ENCODE data around the gene CTRB1. TPM values are rescaled to one million over a fixed set of nuclear protein-coding genes. Genes with fewer than 3 reads are reported as not detected.

Gene CTRB1
- 1 to 10 TPM in 1 of 2 donors, under 1 TPM in 1; 0.34 to 2.0 TPM for polyA plus RNA-seq

DNA sequence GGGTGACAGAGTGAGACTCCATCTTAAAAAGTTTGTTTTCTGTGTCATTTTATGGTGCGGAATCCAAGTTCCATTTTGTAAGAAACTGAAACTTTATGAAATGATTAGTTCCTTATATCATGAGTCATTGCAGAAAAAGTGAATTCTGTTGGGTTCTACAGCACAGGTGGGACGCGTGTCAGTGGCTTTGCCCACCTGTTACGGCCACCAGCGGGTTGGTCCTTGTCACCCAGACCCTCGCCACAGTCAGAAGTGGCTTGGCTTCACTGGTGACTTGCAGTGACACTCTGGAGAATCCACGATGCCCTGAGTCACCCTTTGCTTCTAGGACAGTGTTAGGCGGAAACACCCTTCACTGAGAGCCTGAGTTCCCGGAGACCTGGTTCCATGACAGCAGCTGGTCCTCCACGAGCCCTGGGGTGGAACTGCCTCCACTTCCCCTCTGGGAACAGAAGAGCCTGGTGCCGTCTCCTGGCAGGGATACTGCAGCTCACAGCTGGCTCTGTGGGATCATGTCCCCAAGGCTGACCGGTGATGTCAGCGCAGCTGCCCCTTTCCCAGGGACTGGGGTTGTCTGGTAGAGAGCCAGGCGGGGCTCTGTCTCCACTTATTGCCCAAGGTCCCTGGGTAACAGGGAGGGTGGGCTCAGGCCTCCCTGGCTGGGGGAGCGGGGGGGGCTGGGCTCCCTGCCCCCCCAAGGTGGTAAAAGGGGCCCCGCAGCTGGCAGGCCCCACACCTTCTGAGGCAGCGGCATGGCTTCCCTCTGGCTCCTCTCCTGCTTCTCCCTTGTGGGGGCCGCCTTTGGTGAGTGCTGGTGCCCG lies at the start of gene CTRB1:
TSS of gene CTRB1 (plus strand) at position 733 of the 821 bp plus-strand sequence. CDS start at position 753, 20 bp downstream.
- Histone ChIP-seq H3K27me3 (ENCODE audit: control insufficient read depth in 1 of 2, insufficient read depth in 2 of 2, low read length in 2 of 2) (no peaks in the 10 kb centered on the region), H3K4me3 (ENCODE audit: low read depth in 1 of 2, low read length in 2 of 2) (no peak within 1 kb of the TSS), H3K9me3 (ENCODE audit: control insufficient read depth in 2 of 2, insufficient read depth in 1 of 2, low read depth in 1 of 2, low read length in 1 of 2) (no peaks in the 10 kb centered on the region), H3K27ac (ENCODE audit: low read depth in 2 of 2, low read length in 1 of 2) (no peak within 1 kb of the TSS), H3K36me3 (ENCODE audit: control insufficient read depth in 2 of 2, insufficient read depth in 2 of 2, low read length in 1 of 2) (no peaks in the 10 kb centered on the region), H3K4me1 (ENCODE audit: control insufficient read depth in 2 of 2, insufficient read depth in 2 of 2, low read length in 1 of 2) (no peaks in the 10 kb centered on the region)
- 73 to 79% methylated on average over 18 to 19 of the region's 19 CpGs for WGBS, 2 donors

- H3K4me3 ChIP-seq (ENCODE audit: low read depth in 1 of 2, low read length in 2 of 2), result no peak overlapping the region
- H3K9me3 ChIP-seq (ENCODE audit: control insufficient read depth in 2 of 2, insufficient read depth in 1 of 2, low read depth in 1 of 2, low read length in 1 of 2), result peaks cover 9 to 24% of the 10 kb centered on the region in 2 donors
- no peaks in the 10 kb centered on the region for H3K27me3 ChIP-seq (ENCODE audit: control insufficient read depth in 1 of 2, insufficient read depth in 2 of 2, low read length in 2 of 2)
- no peak overlapping the region for H3K27ac ChIP-seq (ENCODE audit: low read depth in 2 of 2, low read length in 1 of 2)
- H3K36me3 ChIP-seq (ENCODE audit: control insufficient read depth in 2 of 2, insufficient read depth in 2 of 2, low read length in 1 of 2), result peaks cover 13 to 20% of the 10 kb centered on the region in 2 donors
- 94 to 98% methylated on average over 10 of the region's 10 CpGs for WGBS, 2 donors
- H3K4me1 ChIP-seq (ENCODE audit: control insufficient read depth in 2 of 2, insufficient read depth in 2 of 2, low read length in 1 of 2), result no peaks in the 10 kb centered on the region
Measured at GRCh38 chr16:75169899-75170405, 48.8 kb upstream of the CTRB1 start.

DNA sequence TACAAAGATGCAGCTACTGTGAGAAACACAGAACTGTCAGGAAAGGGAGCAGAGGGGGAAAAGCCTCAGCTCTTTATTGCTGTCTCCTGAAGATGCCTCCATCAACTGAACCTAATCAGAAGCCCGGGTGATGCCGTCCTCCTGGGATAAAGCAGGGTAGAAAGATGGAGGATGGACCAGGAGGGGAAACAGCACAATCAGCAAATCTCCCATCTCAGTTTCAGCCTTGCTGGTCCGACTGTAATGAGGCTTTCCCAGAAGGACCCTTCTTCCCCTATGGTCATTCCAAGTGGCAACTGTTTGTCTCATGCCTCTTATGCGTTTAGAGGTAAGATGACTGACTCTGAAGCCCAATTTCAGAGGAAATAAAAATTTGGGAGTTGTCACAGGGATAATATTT lies 46.2 kb upstream of the CTRB1 start:
- peaks cover 12 to 30% of the 10 kb centered on the region in 2 donors for H3K9me3 ChIP-seq (ENCODE audit: control insufficient read depth in 2 of 2, insufficient read depth in 1 of 2, low read depth in 1 of 2, low read length in 1 of 2)
- WGBS, 2 donors, result 97 to 98% methylated on average over 4 of the region's 4 CpGs

DNA sequence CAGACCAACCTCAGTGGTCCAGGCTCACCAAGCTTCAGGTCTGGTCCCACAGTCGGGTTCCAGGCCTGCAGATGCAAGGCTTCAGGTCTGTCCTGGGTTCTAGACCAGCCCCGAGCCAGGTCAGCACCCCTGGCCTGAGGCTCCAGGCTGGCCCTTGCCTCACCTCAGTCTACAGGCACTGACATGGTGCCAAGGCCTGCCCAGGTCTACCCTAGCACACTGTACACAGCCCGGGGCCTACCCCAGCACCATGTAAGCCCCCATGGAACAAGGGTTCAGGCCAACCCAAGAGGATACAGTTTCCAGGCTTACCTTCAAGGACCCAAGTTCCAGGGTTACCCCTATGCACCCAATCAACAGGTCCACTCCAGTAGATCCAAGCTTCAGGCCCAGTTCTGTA lies 43.7 kb upstream of the CTRB1 start:
- WGBS, 2 donors, result 97% methylated on average over 3 of the region's 3 CpGs

More for the DNA sequence above, 46.2 kb upstream of the CTRB1 start:
- no peak overlapping the region for H3K4me3 ChIP-seq (ENCODE audit: low read depth in 1 of 2, low read length in 2 of 2)
- H3K36me3 ChIP-seq (ENCODE audit: control insufficient read depth in 2 of 2, insufficient read depth in 2 of 2, low read length in 1 of 2), result peaks cover 11 to 18% of the 10 kb centered on the region in 2 donors
- H3K4me1 ChIP-seq (ENCODE audit: control insufficient read depth in 2 of 2, insufficient read depth in 2 of 2, low read length in 1 of 2), result no peaks in the 10 kb centered on the region
- H3K27ac ChIP-seq (ENCODE audit: low read depth in 2 of 2, low read length in 1 of 2), result no peak overlapping the region
- no peaks in the 10 kb centered on the region for H3K27me3 ChIP-seq (ENCODE audit: control insufficient read depth in 1 of 2, insufficient read depth in 2 of 2, low read length in 2 of 2)

DNA sequence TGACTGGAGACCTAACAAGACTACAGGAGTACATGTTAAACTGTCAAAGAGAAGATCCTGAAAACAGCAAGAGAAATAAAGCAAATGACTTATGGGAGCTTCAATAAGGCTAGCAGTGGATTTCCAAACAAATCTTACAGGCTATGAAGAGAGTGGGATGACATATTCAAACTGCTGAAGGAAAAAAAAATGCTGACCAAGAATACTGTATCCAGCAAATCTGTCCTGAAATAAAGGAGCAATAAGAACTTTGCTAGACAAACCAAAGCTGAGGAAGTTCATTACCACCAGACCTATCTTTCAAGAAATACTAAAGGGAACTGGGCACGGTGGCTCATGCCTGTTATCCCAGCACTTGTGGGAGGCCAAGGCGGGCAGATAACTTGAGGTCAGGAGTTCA lies 41.9 kb upstream of the CTRB1 start:
- H3K4me3 ChIP-seq (ENCODE audit: low read depth in 1 of 2, low read length in 2 of 2), result no peak overlapping the region
- H3K4me1 ChIP-seq (ENCODE audit: control insufficient read depth in 2 of 2, insufficient read depth in 2 of 2, low read length in 1 of 2), result no peaks in the 10 kb centered on the region
- no peak overlapping the region for H3K27ac ChIP-seq (ENCODE audit: low read depth in 2 of 2, low read length in 1 of 2)
- H3K27me3 ChIP-seq (ENCODE audit: control insufficient read depth in 1 of 2, insufficient read depth in 2 of 2, low read length in 2 of 2), result no peaks in the 10 kb centered on the region
- 93 to 98% methylated on average over 2 of the region's 2 CpGs for WGBS, 2 donors
- H3K36me3 ChIP-seq (ENCODE audit: control insufficient read depth in 2 of 2, insufficient read depth in 2 of 2, low read length in 1 of 2), result peaks cover 0 to 3% of the 10 kb centered on the region in 2 donors
- peaks cover 9 to 17% of the 10 kb centered on the region in 2 donors for H3K9me3 ChIP-seq (ENCODE audit: control insufficient read depth in 2 of 2, insufficient read depth in 1 of 2, low read depth in 1 of 2, low read length in 1 of 2)

More for the DNA sequence above, 43.7 kb upstream of the CTRB1 start:
- Histone ChIP-seq H3K4me1 (ENCODE audit: control insufficient read depth in 2 of 2, insufficient read depth in 2 of 2, low read length in 1 of 2) (no peaks in the 10 kb centered on the region), H3K27me3 (ENCODE audit: control insufficient read depth in 1 of 2, insufficient read depth in 2 of 2, low read length in 2 of 2) (no peaks in the 10 kb centered on the region), H3K4me3 (ENCODE audit: low read depth in 1 of 2, low read length in 2 of 2) (no peak overlapping the region), H3K9me3 (ENCODE audit: control insufficient read depth in 2 of 2, insufficient read depth in 1 of 2, low read depth in 1 of 2, low read length in 1 of 2) (peaks cover 10 to 18% of the 10 kb centered on the region in 2 donors), H3K27ac (ENCODE audit: low read depth in 2 of 2, low read length in 1 of 2) (no peak overlapping the region), H3K36me3 (ENCODE audit: control insufficient read depth in 2 of 2, insufficient read depth in 2 of 2, low read length in 1 of 2) (peaks cover 1 to 4% of the 10 kb centered on the region in 2 donors)

DNA sequence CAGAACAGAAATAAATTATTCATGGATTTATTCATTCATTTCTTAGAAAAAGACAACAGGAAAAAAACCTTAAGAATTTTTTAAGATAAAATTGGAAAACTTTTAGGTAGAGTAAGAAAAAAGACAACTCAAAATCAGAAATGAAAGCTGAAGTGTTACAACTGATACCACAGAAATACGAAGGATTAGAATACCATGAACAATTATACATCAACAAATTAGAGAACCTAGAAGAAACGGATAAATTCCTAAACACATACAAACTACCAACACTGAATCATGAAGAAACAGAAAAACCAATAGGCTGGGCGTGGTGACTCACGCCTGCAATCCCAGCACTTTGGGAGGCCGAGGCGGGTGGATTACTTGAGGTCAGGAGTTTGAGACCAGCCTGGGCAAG lies 39.6 kb upstream of the CTRB1 start:
- Histone ChIP-seq H3K27me3 (ENCODE audit: control insufficient read depth in 1 of 2, insufficient read depth in 2 of 2, low read length in 2 of 2) (no peaks in the 10 kb centered on the region), H3K27ac (ENCODE audit: low read depth in 2 of 2, low read length in 1 of 2) (no peak overlapping the region), H3K4me3 (ENCODE audit: low read depth in 1 of 2, low read length in 2 of 2) (no peak overlapping the region), H3K9me3 (ENCODE audit: control insufficient read depth in 2 of 2, insufficient read depth in 1 of 2, low read depth in 1 of 2, low read length in 1 of 2) (peaks cover 6 to 12% of the 10 kb centered on the region in 2 donors), H3K4me1 (ENCODE audit: control insufficient read depth in 2 of 2, insufficient read depth in 2 of 2, low read length in 1 of 2) (no peaks in the 10 kb centered on the region), H3K36me3 (ENCODE audit: control insufficient read depth in 2 of 2, insufficient read depth in 2 of 2, low read length in 1 of 2) (no peaks in the 10 kb centered on the region)
- 89 to 96% methylated on average over 6 of the region's 6 CpGs for WGBS, 2 donors

DNA sequence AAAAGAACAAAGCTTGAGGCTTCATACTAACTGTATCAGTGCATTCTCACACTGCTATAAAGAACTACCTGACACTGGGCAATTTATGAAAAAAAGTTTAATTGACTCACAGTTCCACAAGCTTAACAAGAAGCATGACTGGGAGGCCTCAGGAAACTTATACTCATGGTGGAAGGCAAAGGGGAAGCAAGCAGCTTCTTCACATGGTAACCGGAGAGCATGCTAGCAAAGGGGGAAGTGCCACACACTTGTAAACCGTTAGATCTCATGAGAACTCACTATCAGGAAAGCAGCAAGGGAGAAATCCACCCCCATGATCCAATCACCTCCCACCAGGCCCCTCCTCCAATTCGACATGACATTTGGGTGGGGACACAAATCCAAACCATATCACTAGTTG lies 37.2 kb upstream of the CTRB1 start:
- WGBS, 2 donors, result 35 to 43% methylated on average over 3 of the region's 3 CpGs
- Histone ChIP-seq H3K27ac (ENCODE audit: low read depth in 2 of 2, low read length in 1 of 2) (no peak overlapping the region), H3K4me1 (ENCODE audit: control insufficient read depth in 2 of 2, insufficient read depth in 2 of 2, low read length in 1 of 2) (no peaks in the 10 kb centered on the region)

GRCh38 chr16:75188832-75189477 lies 29.8 kb upstream of the CTRB1 start:
- Histone ChIP-seq H3K36me3 (ENCODE audit: control insufficient read depth in 2 of 2, insufficient read depth in 2 of 2, low read length in 1 of 2) (no peaks in the 10 kb centered on the region), H3K27ac (ENCODE audit: low read depth in 2 of 2, low read length in 1 of 2) (no peak overlapping the region), H3K27me3 (ENCODE audit: control insufficient read depth in 1 of 2, insufficient read depth in 2 of 2, low read length in 2 of 2) (no peaks in the 10 kb centered on the region), H3K9me3 (ENCODE audit: control insufficient read depth in 2 of 2, insufficient read depth in 1 of 2, low read depth in 1 of 2, low read length in 1 of 2) (peaks cover 0 to 2% of the 10 kb centered on the region in 2 donors), H3K4me1 (ENCODE audit: control insufficient read depth in 2 of 2, insufficient read depth in 2 of 2, low read length in 1 of 2) (peaks cover 0 to 4% of the 10 kb centered on the region in 2 donors), H3K4me3 (ENCODE audit: low read depth in 1 of 2, low read length in 2 of 2) (no peak overlapping the region)
- WGBS, 2 donors, result 83 to 87% methylated on average over 14 of the region's 14 CpGs

More for the DNA sequence above, 37.2 kb upstream of the CTRB1 start:
- no peak overlapping the region for H3K4me3 ChIP-seq (ENCODE audit: low read depth in 1 of 2, low read length in 2 of 2)
- H3K9me3 ChIP-seq (ENCODE audit: control insufficient read depth in 2 of 2, insufficient read depth in 1 of 2, low read depth in 1 of 2, low read length in 1 of 2), result peaks cover under 1 to 2% of the 10 kb centered on the region in 2 donors
- no peaks in the 10 kb centered on the region for H3K27me3 ChIP-seq (ENCODE audit: control insufficient read depth in 1 of 2, insufficient read depth in 2 of 2, low read length in 2 of 2)
- H3K36me3 ChIP-seq (ENCODE audit: control insufficient read depth in 2 of 2, insufficient read depth in 2 of 2, low read length in 1 of 2), result no peaks in the 10 kb centered on the region

DNA sequence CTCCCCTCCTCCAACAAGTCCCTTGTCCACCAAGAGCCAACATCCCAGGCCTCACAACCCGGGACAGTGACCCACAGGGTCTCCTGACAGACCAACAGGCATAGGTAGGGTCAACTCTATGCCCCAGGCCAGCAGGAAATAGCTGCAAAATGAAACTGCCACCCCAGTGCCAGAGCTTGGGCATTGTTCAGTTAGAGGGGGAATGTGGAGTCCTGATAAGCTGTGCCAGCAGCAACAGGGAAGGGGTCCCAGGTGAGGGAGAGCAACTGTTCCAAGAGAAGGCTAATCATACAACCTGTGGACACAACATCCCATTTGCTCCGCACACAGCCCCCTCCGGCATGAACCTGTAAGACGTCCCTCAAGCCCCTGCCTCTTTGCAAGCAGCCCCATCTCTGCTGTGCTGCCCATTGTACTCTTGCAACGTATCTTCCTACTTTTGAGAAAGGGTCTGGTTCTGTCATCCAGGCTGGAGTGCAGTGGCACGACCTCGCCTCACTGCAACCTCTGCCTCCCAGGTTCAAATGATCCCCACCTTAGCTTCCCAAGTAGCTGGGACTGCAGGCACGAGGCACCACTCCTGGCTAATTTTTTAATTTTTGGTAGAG lies 29.0 kb upstream of the CTRB1 start:
- Histone ChIP-seq H3K27ac (ENCODE audit: low read depth in 2 of 2, low read length in 1 of 2) (no peak overlapping the region), H3K36me3 (ENCODE audit: control insufficient read depth in 2 of 2, insufficient read depth in 2 of 2, low read length in 1 of 2) (no peaks in the 10 kb centered on the region), H3K27me3 (ENCODE audit: control insufficient read depth in 1 of 2, insufficient read depth in 2 of 2, low read length in 2 of 2) (no peaks in the 10 kb centered on the region), H3K9me3 (ENCODE audit: control insufficient read depth in 2 of 2, insufficient read depth in 1 of 2, low read depth in 1 of 2, low read length in 1 of 2) (peaks cover 0 to 2% of the 10 kb centered on the region in 2 donors), H3K4me3 (ENCODE audit: low read depth in 1 of 2, low read length in 2 of 2) (no peak overlapping the region), H3K4me1 (ENCODE audit: control insufficient read depth in 2 of 2, insufficient read depth in 2 of 2, low read length in 1 of 2) (peaks cover 0 to 4% of the 10 kb centered on the region in 2 donors)
- WGBS, 2 donors, result 80 to 87% methylated on average over 8 of the region's 8 CpGs
